HG03060 (cell line): ENCODE data around the gene ATOX1.
"Not testable (repeated sequence)": the region's sequence is repeated elsewhere in the genome, so short reads cannot be mapped to it uniquely, and the experiment has no call there.

ENCODE experiments used
- ATAC-seq: cut with Tn5 transposase; IDR thresholded peaks from one replicate; pipeline ENCODE4 v1.9.1; 2021; ENCODE audit warnings: low read depth, moderate number of reproducible peaks; ENCODE audit not compliant: unreplicated experiment

ATOX1 gene

GRCh38 chr5:151758430-151759241 lies at the start of gene ATOX1:
Gene ATOX1 (minus strand): TSS chr5:151758631. CDS start chr5:151758551, 80 bp downstream.
- ATAC-seq, result peak; percentile 79

GRCh38 chr5:151805414-151806223 lies 47.2 kb upstream of the ATOX1 start:
- no peak for ATAC-seq

GRCh38 chr5:151800532-151800931 lies 42.1 kb upstream of the ATOX1 start:
- no peak for ATAC-seq

- ATAC-seq, result no peak
These were observed 41.0 kb upstream of the ATOX1 start for GRCh38 chr5:151799407-151799806.

GRCh38 chr5:151798674-151799073 lies 40.2 kb upstream of the ATOX1 start:
- no peak for ATAC-seq

GRCh38 chr5:151795426-151795825 lies 37.0 kb upstream of the ATOX1 start:
- ATAC-seq, result no peak

GRCh38 chr5:151793358-151793757 lies 34.9 kb upstream of the ATOX1 start:
- no peak for ATAC-seq

- no peak for ATAC-seq
These were observed 29.4 kb upstream of the ATOX1 start for GRCh38 chr5:151787817-151788216.

GRCh38 chr5:151786468-151786867 lies 28.0 kb upstream of the ATOX1 start:
- ATAC-seq, result no peak

- ATAC-seq, result no peak
These were observed 25.7 kb upstream of the ATOX1 start for GRCh38 chr5:151784141-151784540.

GRCh38 chr5:151783664-151784063 lies 25.2 kb upstream of the ATOX1 start:
- ATAC-seq, result not testable (repeated sequence)

GRCh38 chr5:151781201-151781600 lies 22.8 kb upstream of the ATOX1 start:
- no peak for ATAC-seq

GRCh38 chr5:151780348-151780747 lies 21.9 kb upstream of the ATOX1 start:
- no peak for ATAC-seq

GRCh38 chr5:151779531-151780125 lies 21.2 kb upstream of the ATOX1 start:
- no peak for ATAC-seq

GRCh38 chr5:151775025-151775606 lies 16.7 kb upstream of the ATOX1 start:
- ATAC-seq, result no peak

GRCh38 chr5:151773951-151774350 lies 15.5 kb upstream of the ATOX1 start:
- ATAC-seq, result no peak

- no peak for ATAC-seq
These were observed 14.6 kb upstream of the ATOX1 start for GRCh38 chr5:151772846-151773561.

- ATAC-seq, result no peak
These were observed 13.8 kb upstream of the ATOX1 start for GRCh38 chr5:151772029-151772845.

GRCh38 chr5:151771259-151772028 lies 13.0 kb upstream of the ATOX1 start, which contains the start of gene G3BP1:
Gene G3BP1 (plus strand): TSS chr5:151771954. CDS start chr5:151786621, 14,667 bp downstream.
- peak; percentile 88 for ATAC-seq
